Peyer's patch (tissue), 4 donors: ENCODE results near the gene NBL1.

Source experiments
- POLR2A ChIP-seq, 2 donors: fragments of 450-650 bp; IDR thresholded peaks; one replicate each; pipeline ENCODE4 v1.5.1; 2017; ENCODE audit warnings: antibody characterized with exemption in 2 of 2, mild to moderate bottlenecking in 2 of 2, moderate library complexity in 2 of 2
- TF ChIP-seq, protein P1 (sequence below), 6 experiments: fragments of 450-650 bp in 4 of 6; fragments of 200-600 bp in 2 of 6; sonication (generic) in 1 of 6; IDR thresholded peaks; one replicate each; pipeline ENCODE4 v1.5.1; 2017 to 2019; ENCODE audit warnings: antibody characterized with exemption in 6 of 6, mild to moderate bottlenecking in 3 of 6, moderate library complexity in 1 of 6

- TF ChIP-seq, protein P1, sequence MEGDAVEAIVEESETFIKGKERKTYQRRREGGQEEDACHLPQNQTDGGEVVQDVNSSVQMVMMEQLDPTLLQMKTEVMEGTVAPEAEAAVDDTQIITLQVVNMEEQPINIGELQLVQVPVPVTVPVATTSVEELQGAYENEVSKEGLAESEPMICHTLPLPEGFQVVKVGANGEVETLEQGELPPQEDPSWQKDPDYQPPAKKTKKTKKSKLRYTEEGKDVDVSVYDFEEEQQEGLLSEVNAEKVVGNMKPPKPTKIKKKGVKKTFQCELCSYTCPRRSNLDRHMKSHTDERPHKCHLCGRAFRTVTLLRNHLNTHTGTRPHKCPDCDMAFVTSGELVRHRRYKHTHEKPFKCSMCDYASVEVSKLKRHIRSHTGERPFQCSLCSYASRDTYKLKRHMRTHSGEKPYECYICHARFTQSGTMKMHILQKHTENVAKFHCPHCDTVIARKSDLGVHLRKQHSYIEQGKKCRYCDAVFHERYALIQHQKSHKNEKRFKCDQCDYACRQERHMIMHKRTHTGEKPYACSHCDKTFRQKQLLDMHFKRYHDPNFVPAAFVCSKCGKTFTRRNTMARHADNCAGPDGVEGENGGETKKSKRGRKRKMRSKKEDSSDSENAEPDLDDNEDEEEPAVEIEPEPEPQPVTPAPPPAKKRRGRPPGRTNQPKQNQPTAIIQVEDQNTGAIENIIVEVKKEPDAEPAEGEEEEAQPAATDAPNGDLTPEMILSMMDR (IDR thresholded peaks at IDR 0.05) = no peak
- no peak for TF ChIP-seq POLR2A (IDR thresholded peaks at IDR 0.05)
These were observed 33.7 kb upstream of the NBL1 start for GRCh38 chr1:19610282-19610981.
